GM12801 (cell line): Measurements from ENCODE around the gene SEC14L2.

Experiments
- TF ChIP-seq, protein P1 (sequence below): IDR thresholded peaks from one replicate; pipeline ENCODE4 v1.5.1; 2011; ENCODE audit warnings: control low read depth; ENCODE audit not compliant: insufficient read length; ENCODE audit errors: extremely low read depth

SEC14L2 gene

DNA sequence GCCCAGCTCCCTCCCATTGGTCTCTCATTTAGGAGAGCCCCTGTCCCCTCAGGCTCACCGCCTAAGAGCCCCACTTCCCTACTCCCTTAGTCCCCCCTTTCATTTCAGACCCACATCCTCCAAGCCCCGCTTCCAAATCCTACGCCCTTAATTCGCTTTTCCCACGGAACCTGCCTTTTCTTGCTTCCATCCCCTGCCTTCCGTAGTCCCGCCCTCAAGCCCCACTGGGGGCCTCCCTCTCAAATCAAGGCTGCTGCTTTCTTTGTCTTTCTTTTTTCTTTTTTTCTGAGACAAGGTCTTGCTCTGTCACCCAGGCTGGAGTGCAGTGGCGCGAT, 39.6 kb upstream of the SEC14L2 start:
- TF ChIP-seq, protein P1, sequence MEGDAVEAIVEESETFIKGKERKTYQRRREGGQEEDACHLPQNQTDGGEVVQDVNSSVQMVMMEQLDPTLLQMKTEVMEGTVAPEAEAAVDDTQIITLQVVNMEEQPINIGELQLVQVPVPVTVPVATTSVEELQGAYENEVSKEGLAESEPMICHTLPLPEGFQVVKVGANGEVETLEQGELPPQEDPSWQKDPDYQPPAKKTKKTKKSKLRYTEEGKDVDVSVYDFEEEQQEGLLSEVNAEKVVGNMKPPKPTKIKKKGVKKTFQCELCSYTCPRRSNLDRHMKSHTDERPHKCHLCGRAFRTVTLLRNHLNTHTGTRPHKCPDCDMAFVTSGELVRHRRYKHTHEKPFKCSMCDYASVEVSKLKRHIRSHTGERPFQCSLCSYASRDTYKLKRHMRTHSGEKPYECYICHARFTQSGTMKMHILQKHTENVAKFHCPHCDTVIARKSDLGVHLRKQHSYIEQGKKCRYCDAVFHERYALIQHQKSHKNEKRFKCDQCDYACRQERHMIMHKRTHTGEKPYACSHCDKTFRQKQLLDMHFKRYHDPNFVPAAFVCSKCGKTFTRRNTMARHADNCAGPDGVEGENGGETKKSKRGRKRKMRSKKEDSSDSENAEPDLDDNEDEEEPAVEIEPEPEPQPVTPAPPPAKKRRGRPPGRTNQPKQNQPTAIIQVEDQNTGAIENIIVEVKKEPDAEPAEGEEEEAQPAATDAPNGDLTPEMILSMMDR: no peak

DNA sequence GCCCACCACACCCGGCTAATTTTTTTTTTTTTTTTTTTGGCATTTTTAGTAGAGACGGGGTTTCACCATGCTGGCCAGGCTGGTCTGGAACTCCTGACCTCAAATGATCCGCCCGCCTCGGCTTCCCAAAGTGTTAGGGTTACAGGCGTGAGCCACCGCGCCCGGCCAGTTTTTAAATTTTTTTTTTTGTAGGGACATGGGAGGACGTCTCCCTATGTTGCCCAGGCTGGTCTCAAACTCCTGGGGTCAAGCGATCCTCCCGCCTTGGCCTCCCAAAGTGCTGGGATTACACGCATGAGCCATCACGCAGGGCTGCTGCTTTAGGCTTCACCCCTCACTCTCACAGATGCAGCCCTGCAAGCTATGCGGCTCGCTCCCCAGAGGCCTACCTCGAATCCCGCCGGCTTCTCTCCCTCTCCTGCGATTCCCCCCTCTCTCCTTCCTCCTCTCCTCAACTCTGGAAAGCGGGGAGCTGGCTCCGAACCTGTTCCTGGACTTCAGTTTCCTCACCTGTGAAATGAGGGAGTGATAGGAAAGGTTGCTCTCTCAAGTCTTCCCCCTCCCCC, 39.1 kb upstream of the SEC14L2 start:
- TF ChIP-seq, protein P1: no peak

DNA sequence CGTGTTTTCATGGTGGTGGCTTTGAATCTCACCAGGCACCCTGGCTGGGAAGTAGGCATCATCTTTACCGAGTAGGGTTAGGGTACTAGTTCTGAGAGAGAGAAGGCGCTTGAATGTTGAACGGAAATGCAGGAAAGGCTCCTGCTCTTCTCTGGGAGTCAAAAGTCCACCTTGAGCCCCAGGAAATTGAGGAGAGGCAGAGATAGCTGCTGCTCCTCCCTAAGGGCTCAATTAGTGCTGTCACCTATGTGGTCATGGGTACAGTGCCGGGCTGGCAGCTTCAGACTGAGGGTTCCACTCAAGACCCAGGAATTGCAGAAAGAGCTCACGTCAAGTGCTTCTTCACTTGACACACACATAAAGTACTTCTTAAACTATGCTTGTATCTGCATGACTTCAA, 38.3 kb upstream of the SEC14L2 start:
- TF ChIP-seq, protein P1: no peak

DNA sequence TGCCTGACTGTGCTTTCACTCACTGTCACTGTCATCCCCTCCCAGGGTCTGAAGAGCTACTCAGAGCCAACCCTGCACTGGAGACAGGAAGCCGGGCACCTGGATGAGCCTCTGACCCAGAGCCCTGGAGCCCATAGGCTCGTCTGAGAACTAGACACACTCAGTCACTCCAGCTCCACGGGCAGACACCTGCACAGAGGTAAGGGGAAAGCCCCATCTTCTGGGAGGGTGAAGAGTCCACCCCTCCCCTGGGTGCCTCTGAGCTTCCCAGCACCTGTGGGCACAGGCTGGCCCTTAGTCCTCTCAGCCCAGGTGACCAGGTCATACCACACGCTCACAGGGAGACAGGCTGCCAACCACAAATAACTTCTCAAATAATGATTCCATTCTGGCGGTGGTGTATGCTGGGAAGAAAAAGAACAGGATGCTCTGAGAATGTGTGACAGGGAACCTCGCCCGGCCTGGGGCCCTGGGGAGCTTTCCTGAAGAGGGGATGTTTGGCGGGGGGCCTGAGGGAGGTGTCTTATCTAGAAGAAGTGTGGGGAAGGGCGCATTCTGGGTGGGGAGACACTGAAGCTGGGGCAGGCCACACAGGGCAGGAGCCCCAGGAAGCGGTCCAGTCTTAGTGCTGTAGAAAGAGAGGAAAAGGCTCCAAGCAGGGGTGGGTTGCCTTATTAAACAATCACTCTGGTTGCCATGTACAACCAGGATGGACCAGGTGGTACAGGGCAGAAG, 34.7 kb upstream of the SEC14L2 start:
- TF ChIP-seq, protein P1: no peak

DNA sequence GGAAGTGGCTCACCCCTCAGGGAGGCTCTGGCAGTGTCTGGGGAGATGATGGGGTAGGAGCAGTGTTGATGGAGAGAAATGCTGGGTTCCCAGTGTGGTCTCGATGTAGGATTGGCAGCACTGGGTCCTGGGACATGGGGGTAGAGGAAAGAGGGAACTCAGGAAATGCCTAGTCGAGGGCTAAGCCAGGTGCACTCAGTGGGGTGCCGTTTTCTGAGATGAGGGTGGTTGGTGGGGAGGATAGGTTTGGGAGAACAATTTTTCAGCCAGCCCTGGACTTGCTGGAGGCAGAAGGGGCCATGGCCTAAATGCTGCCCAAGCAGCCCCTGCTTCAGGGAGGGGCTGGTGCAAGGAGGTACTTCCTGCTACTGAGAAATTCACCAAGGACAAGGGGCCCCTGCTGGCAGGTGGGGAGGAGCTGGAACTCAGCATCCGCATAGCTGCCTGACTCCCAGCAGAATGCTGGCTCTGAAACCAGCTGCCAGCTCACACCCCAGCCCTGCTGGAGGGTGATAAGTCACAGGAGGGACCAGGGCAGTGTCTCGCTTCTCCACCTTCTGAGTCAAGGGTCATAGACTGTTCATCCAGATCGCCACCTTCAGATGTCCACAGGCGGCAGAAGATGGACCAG, 34.1 kb upstream of the SEC14L2 start:
- TF ChIP-seq, protein P1: no peak

DNA sequence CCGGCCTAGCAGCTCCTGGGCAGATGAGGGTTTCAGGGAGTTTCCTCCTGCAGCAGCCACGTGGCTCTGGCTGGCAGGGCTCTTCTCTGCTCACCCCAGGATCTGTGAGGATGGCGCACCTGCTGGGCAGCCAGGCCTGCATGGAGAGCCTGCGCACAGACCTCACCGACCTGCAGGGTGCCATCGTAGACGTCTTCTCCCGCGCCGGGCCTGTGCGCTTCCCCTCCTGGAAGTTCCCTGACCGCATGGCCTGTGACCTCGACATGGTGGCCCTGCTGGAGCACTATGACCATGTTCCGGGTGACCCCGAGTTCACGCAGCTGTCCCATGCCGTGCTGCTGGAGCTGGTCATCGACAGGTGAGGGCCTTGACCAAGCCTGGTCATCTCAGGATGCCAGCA, 30.9 kb upstream of the SEC14L2 start:
- TF ChIP-seq, protein P1: no peak

DNA sequence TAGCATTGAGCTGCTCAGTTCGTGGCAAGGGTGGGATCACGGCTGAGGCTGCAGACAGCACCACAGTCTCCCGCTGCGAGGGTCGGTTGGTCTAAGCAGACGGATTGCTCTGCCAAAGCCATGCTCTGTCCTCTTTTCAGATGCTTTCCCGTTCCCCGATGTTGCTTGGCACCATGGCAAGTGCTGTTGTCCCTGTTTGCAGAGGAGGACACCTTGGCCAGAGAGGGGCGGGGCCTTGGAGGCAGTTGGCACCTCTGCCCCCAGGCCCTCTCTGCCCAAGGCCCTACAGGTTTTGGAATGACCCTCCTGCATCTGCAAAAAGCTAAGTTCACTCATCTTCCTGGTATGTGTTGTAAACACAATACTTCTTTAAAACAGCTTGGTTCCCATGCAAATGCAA, 28.4 kb upstream of the SEC14L2 start:
- TF ChIP-seq, protein P1: no peak
